HEK293 (cell line): Measurements from ENCODE around the gene NARS2.
A peak's percentile ranks its signal among the peaks of the same experiment; 100 is the strongest.
"Not testable (repeated sequence)": the region's sequence is repeated elsewhere in the genome, so short reads cannot be mapped to it uniquely, and the experiment has no call there.

ENCODE experiments used
- CTCF ChIA-PET: fragments of 350-600 bp; formaldehyde crosslinking; extraction: SDS; loops from one replicate; lab custom pipeline; 2021; ENCODE audit warnings: antibody characterized with exemption; lab: Yijun Ruan, JAX
- POLR2A ChIA-PET: fragments of 300-600 bp; formaldehyde crosslinking; extraction: SDS; loops from one replicate; lab custom pipeline; 2020; ENCODE audit warnings: antibody characterized with exemption, inconsistent platforms; lab: Yijun Ruan, JAX
- H3K27ac ChIP-seq: fragments of 200-500 bp; sonication (Bioruptor generic); 2 replicates; pipeline ENCODE4 v1.5.1; 2014; ENCODE audit warnings: low read depth, low read length, control low read depth, inconsistent platforms; ENCODE audit errors: extremely low read depth
- H3K36me3 ChIP-seq, 2 experiments: fragments of 200-500 bp in 1 of 2; sonication (Bioruptor generic) in 1 of 2; 1 replicate in 1 of 2; 2 replicates in 1 of 2; pipeline ENCODE4 v1.5.1; 2014 to 2017; ENCODE audit warnings: inconsistent platforms in 2 of 2, low read length in 2 of 2; ENCODE audit not compliant: control insufficient read depth in 2 of 2, insufficient read depth in 1 of 2
- H3K4me1 ChIP-seq: fragments of 200-500 bp; sonication (Bioruptor generic); 2 replicates; pipeline ENCODE4 v1.5.1; 2014; ENCODE audit warnings: mild to moderate bottlenecking, low read length, inconsistent platforms; ENCODE audit not compliant: control insufficient read depth, insufficient read depth
- H3K4me3 ChIP-seq: 2 replicates; pipeline ENCODE4 v1.5.1; 2011; ENCODE audit warnings: low read depth, mild to moderate bottlenecking, control low read depth, low read length, moderate library complexity
- H3K9me3 ChIP-seq: fragments of 200-500 bp; sonication (Bioruptor generic); 2 replicates; pipeline ENCODE4 v1.5.1; 2014; ENCODE audit warnings: low read depth, low read length, inconsistent platforms; ENCODE audit not compliant: control insufficient read depth, insufficient read depth
- KLF8 ChIP-seq: fragments of 450-650 bp; formaldehyde crosslinking; IDR thresholded peaks from 2 replicates; pipeline ENCODE4 v1.5.1; 2016; ENCODE audit warnings: missing biosample characterization, missing genetic modification characterization
- PRDM1 ChIP-seq: fragments of 450-650 bp; formaldehyde crosslinking; IDR thresholded peaks from 2 replicates; pipeline ENCODE4; 2016; ENCODE audit warnings: missing biosample characterization, missing genetic modification characterization
- RBAK ChIP-seq: fragments of 450-650 bp; formaldehyde crosslinking; IDR thresholded peaks from 2 replicates; pipeline ENCODE4 v1.5.1; 2016; ENCODE audit warnings: missing biosample characterization, missing genetic modification characterization
- ZBTB8A ChIP-seq: fragments of 450-650 bp; formaldehyde crosslinking; IDR thresholded peaks from 2 replicates; pipeline ENCODE4 v1.5.1; 2016; ENCODE audit warnings: missing biosample characterization, missing genetic modification characterization
- ZNF433 ChIP-seq: fragments of 450-650 bp; formaldehyde crosslinking; IDR thresholded peaks from 2 replicates; pipeline ENCODE4 v1.5.1; 2016; ENCODE audit warnings: missing biosample characterization, missing genetic modification characterization, low read depth
- ZNF48 ChIP-seq: fragments of 450-650 bp; formaldehyde crosslinking; IDR thresholded peaks from 2 replicates; pipeline ENCODE4 v1.5.1; 2016; ENCODE audit warnings: missing biosample characterization, missing genetic modification characterization
- ZNF510 ChIP-seq: fragments of 450-650 bp; formaldehyde crosslinking; IDR thresholded peaks from 2 replicates; pipeline ENCODE4 v1.5.1; 2018; ENCODE audit warnings: mild to moderate bottlenecking, missing genetic modification characterization, missing biosample characterization; ENCODE audit not compliant: insufficient replicate concordance
- ZNF549 ChIP-seq: fragments of 450-650 bp; IDR thresholded peaks from 2 replicates; pipeline ENCODE4 v1.5.1; 2018; ENCODE audit warnings: missing biosample characterization, missing genetic modification characterization, mild to moderate bottlenecking, inconsistent platforms, moderate library complexity
- TF ChIP-seq, protein P1 (sequence below): fragments of 450-650 bp; formaldehyde crosslinking; IDR thresholded peaks from 2 replicates; pipeline ENCODE4 v1.5.1; 2017; ENCODE audit warnings: missing biosample characterization, missing genetic modification characterization
- TF ChIP-seq, protein P2 (sequence below): fragments of 450-650 bp; formaldehyde crosslinking; IDR thresholded peaks from 2 replicates; pipeline ENCODE4 v1.5.1; 2016; ENCODE audit warnings: missing biosample characterization, missing genetic modification characterization
- TF ChIP-seq, protein P3 (sequence below): fragments of 450-650 bp; formaldehyde crosslinking; IDR thresholded peaks from 2 replicates; pipeline ENCODE4 v1.5.1; 2016; ENCODE audit warnings: missing biosample characterization, missing genetic modification characterization

Gene NARS2

DNA sequence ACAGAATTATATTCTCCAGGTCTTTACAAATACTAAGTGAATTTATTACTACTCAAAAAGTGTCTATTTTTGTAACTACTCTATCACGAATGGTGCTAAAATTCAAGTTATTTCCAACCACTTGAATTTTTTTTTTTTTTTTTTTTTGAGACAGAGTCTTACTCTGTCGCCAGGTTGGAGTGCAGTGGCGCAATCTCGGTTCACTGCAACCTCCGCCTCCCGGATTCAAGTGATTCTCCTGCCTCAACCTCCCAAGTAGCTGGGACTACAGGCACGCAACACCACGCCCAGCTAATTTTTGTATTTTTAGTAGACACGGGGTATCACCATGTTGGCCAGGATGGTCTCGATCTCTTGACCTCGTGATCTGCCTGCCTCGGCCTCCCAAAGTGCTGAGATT lies 11.6 kb downstream of the NARS2 start:
- H3K36me3 ChIP-seq, result peaks cover 0 to 52% of the 10 kb centered on the region in 2 experiments; a peak in 2 of 3 replicates
- CTCF ChIA-PET, result interaction anchor here (2.0 to 4.6 kb wide), 4 partner anchors 12 to 495 kb away, joined by 6 to 52 read pairs (median 44); partner anchors contain the start of genes GAB2 and NARS2
- H3K4me1 ChIP-seq, H3K4me3 ChIP-seq, H3K9me3 ChIP-seq, H3K27ac ChIP-seq, POLR2A ChIA-PET: not testable (repeated sequence)

DNA sequence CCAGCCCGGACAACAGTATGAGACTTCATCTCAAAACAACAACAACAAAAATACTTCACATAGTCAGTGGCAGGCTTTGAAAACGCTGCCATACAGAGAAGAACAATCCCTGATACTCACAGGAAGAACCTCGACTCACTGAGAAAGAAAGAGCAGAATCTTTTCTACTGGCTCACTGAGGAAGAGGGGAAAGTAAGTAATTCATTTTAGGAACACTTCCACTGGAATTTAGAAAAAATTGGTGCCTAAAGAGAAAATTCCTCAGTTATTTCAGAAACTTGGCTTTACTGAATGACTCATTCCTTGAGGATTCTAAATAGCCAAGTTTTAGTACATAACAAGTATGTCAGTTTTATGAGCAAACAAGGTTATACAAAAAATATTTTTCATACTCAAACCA lies 12.3 kb downstream of the NARS2 start:
- Histone ChIP-seq H3K4me1 (no peaks in the 10 kb centered on the region), H3K27ac (no peak overlapping the region), H3K9me3 (no peaks in the 10 kb centered on the region), H3K4me3 (no peak overlapping the region), H3K36me3 (peaks cover 0 to 48% of the 10 kb centered on the region in 2 experiments; a peak in 2 of 3 replicates)
- ChIA-PET CTCF (no interaction called here), POLR2A (no interaction called here)
- TF ChIP-seq ZNF510 (tag by site-specific recombination) (no peak), ZBTB8A (no peak)
- TF ChIP-seq, protein P1, sequence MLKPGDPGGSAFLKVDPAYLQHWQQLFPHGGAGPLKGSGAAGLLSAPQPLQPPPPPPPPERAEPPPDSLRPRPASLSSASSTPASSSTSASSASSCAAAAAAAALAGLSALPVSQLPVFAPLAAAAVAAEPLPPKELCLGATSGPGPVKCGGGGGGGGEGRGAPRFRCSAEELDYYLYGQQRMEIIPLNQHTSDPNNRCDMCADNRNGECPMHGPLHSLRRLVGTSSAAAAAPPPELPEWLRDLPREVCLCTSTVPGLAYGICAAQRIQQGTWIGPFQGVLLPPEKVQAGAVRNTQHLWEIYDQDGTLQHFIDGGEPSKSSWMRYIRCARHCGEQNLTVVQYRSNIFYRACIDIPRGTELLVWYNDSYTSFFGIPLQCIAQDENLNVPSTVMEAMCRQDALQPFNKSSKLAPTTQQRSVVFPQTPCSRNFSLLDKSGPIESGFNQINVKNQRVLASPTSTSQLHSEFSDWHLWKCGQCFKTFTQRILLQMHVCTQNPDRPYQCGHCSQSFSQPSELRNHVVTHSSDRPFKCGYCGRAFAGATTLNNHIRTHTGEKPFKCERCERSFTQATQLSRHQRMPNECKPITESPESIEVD, result peak; percentile 59
- TF ChIP-seq, protein P2, sequence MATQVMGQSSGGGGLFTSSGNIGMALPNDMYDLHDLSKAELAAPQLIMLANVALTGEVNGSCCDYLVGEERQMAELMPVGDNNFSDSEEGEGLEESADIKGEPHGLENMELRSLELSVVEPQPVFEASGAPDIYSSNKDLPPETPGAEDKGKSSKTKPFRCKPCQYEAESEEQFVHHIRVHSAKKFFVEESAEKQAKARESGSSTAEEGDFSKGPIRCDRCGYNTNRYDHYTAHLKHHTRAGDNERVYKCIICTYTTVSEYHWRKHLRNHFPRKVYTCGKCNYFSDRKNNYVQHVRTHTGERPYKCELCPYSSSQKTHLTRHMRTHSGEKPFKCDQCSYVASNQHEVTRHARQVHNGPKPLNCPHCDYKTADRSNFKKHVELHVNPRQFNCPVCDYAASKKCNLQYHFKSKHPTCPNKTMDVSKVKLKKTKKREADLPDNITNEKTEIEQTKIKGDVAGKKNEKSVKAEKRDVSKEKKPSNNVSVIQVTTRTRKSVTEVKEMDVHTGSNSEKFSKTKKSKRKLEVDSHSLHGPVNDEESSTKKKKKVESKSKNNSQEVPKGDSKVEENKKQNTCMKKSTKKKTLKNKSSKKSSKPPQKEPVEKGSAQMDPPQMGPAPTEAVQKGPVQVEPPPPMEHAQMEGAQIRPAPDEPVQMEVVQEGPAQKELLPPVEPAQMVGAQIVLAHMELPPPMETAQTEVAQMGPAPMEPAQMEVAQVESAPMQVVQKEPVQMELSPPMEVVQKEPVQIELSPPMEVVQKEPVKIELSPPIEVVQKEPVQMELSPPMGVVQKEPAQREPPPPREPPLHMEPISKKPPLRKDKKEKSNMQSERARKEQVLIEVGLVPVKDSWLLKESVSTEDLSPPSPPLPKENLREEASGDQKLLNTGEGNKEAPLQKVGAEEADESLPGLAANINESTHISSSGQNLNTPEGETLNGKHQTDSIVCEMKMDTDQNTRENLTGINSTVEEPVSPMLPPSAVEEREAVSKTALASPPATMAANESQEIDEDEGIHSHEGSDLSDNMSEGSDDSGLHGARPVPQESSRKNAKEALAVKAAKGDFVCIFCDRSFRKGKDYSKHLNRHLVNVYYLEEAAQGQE (tag by site-specific recombination), result no peak

DNA sequence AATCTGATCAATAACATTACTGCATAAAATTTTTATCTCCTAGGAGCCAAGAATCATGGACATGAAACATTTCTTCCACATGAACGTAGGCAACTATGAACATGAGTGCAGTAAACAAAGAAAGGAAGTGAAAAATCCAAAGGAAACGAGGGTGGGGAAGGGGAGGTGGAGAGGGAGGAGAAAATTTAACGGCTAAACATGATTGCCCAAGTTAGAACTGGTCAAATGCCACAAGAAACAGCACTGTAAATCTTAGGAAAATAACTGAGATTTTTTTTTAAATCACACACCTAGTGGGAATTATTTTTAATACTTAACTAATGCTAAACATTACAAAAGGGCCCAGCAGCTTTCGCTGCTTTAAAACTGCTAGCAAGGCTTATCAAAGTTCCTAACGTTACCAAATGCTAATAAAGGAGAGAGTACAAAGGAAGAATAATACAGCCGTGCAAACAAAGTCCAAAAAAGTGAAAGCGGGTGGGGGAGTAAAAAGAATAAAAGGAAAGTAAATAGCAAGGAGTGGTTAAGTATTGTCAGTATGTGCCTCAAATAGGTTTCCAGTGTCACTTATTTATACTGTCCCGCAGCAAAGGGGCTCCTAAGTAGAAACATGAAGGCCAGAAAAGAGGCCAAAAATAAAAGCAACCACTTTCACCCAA lies 13.7 kb downstream of the NARS2 start:
- CTCF ChIA-PET, result interaction anchor here (0.6 kb wide), 1 partner anchor 12 kb away, joined by 3 read pairs; no protein-coding TSS in a partner anchor
- POLR2A ChIA-PET, result no interaction called here
- H3K36me3 ChIP-seq, result peaks cover 0 to 48% of the 10 kb centered on the region in 2 experiments; a peak in 2 of 3 replicates
- no peak overlapping the region for H3K27ac ChIP-seq
- H3K4me1 ChIP-seq, result no peaks in the 10 kb centered on the region
- H3K9me3 ChIP-seq, result no peaks in the 10 kb centered on the region
- H3K4me3 ChIP-seq, result no peak overlapping the region
- TF ChIP-seq ZNF433 (tag by site-specific recombination) (no peak), PRDM1 (peak; percentile 88)
- TF ChIP-seq, protein P1, result peak; percentile 51

DNA sequence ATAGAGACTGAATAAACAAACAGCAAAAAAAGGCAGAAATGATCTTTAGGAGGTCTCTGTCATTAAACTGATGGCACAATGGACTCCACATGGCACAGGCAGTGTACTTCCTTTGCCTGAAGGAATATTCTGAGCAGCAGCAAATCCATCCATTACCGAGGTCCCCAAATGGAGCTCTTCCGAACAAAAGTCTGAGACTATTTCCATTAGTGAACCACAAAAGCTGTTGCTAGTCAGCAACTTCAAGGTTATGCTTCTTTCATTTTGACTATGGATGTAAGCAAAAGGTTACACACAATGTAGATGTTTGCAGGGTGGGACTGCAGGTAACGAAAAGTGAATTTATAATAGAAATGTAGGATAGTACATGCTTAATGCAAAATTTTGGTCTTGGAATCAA lies 14.5 kb downstream of the NARS2 start:
- Histone ChIP-seq H3K36me3 (peaks cover 0 to 46% of the 10 kb centered on the region in 2 experiments; a peak in 2 of 3 replicates), H3K27ac (no peak overlapping the region), H3K9me3 (no peaks in the 10 kb centered on the region), H3K4me1 (no peaks in the 10 kb centered on the region), H3K4me3 (no peak overlapping the region)
- CTCF ChIA-PET, result interaction anchor here (0.6 kb wide), 2 partner anchors 11 to 239 kb away, joined by 3 read pairs; no protein-coding TSS in a partner anchor
- TF ChIP-seq ZNF48 (tag by site-specific recombination) (no peak), ZNF549 (no peak), RBAK (tag by site-specific recombination) (no peak), KLF8 (tag by site-specific recombination) (no peak)
- TF ChIP-seq, protein P3, sequence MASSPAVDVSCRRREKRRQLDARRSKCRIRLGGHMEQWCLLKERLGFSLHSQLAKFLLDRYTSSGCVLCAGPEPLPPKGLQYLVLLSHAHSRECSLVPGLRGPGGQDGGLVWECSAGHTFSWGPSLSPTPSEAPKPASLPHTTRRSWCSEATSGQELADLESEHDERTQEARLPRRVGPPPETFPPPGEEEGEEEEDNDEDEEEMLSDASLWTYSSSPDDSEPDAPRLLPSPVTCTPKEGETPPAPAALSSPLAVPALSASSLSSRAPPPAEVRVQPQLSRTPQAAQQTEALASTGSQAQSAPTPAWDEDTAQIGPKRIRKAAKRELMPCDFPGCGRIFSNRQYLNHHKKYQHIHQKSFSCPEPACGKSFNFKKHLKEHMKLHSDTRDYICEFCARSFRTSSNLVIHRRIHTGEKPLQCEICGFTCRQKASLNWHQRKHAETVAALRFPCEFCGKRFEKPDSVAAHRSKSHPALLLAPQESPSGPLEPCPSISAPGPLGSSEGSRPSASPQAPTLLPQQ (tag by site-specific recombination), result no peak
- POLR2A ChIA-PET, result no interaction called here
